Vagina (tissue), 2 donors: Measurements from ENCODE around the gene AKAP13. TPM values are rescaled to one million over a fixed set of nuclear protein-coding genes. Genes with fewer than 3 reads are reported as not detected.

ENCODE experiments used
- DNase-seq, 2 donors: peaks; one replicate each; pipeline ENCODE4 v3.0.0-alpha.2; 2017; ENCODE audit errors: extremely low spot score in 2 of 2
- H3K27ac ChIP-seq: fragments of 200-600 bp; sonication (generic); one replicate; pipeline ENCODE4 v1.5.1; 2019
- H3K27me3 ChIP-seq: fragments of 200-600 bp; sonication (generic); one replicate; pipeline ENCODE4 v1.5.1; 2019
- H3K36me3 ChIP-seq, 2 donors: fragments of 200-600 bp; sonication (generic); one replicate each; pipeline ENCODE4 v1.5.1; 2017 to 2019
- H3K4me1 ChIP-seq: fragments of 200-600 bp; sonication (generic); one replicate; pipeline ENCODE4 v1.5.1; 2019
- H3K4me3 ChIP-seq, 2 donors: fragments of 200-600 bp; sonication (generic); 1 replicate in 1 of 2; 2 replicates in 1 of 2; pipeline ENCODE4 v1.5.1; 2016 to 2019
- H3K9me3 ChIP-seq: fragments of 200-600 bp; sonication (generic); one replicate; pipeline ENCODE4 v1.5.1; 2019
- CTCF ChIP-seq, 3 experiments: fragments of 450-650 bp in 2 of 3; fragments of 200-600 bp in 1 of 3; sonication (generic) in 1 of 3; IDR thresholded peaks; one replicate each; pipeline ENCODE4 v1.5.1; 2017 to 2019; ENCODE audit warnings: antibody characterized with exemption in 3 of 3, mild to moderate bottlenecking in 2 of 3, moderate library complexity in 2 of 3
- POLR2A ChIP-seq, 2 donors: fragments of 450-650 bp; IDR thresholded peaks; one replicate each; pipeline ENCODE4 v1.6.1; 2017; ENCODE audit warnings: antibody characterized with exemption in 2 of 2, mild to moderate bottlenecking in 2 of 2, moderate library complexity in 2 of 2
- POLR2AphosphoS5 ChIP-seq, 2 donors: sonication (generic); formaldehyde crosslinking; IDR thresholded peaks; one replicate each; pipeline ENCODE4 v1.9.0; 2017; ENCODE audit warnings: antibody characterized with exemption in 2 of 2, mild to moderate bottlenecking in 2 of 2, low read depth in 1 of 2; ENCODE audit not compliant: insufficient read depth in 1 of 2
- intact Hi-C: fragments of 100-400 bp; cut with DNase I; formaldehyde crosslinking; loops from one replicate; pipeline ENCODE4 v1.15.1; 2023
- total RNA-seq: library from RNA; depleted of rRNA; stranded (reverse); fragments of >200 nt; gene quantifications from one replicate; pipeline ENCODE4 v1.2.3, GENCODE V29; 2016

AKAP13 gene
- total RNA-seq, 1 donor from 2014 or later, result 177 TPM

GRCh38 chr15:85625856-85626255 is 245.5 kb downstream of the AKAP13 start:
- intact Hi-C loops, result no loop called here
- Histone ChIP-seq H3K27me3 (no peaks in the 10 kb centered on the region), H3K27ac (peak overlapping the region; percentile 18), H3K36me3 (peaks cover 0 to 3% of the 10 kb centered on the region in 2 donors), H3K9me3 (no peaks in the 10 kb centered on the region), H3K4me3 (no peak overlapping the region), H3K4me1 (peaks cover 80% of the 10 kb centered on the region)
- no peak for DNase-seq
- no peak for TF ChIP-seq POLR2AphosphoS5 (IDR thresholded peaks at IDR 0.05; ENCODE audit: insufficient read depth in 1 of 2, low read depth in 1 of 2)
- TF ChIP-seq POLR2A (IDR thresholded peaks at IDR 0.05), result no peak
- TF ChIP-seq CTCF (IDR thresholded peaks at IDR 0.05), result no peak

- H3K4me1 ChIP-seq, result peaks cover 70% of the 10 kb centered on the region
- H3K27ac ChIP-seq, result no peak overlapping the region
- no peak for TF ChIP-seq POLR2A (IDR thresholded peaks at IDR 0.05)
- no peak for TF ChIP-seq POLR2AphosphoS5 (IDR thresholded peaks at IDR 0.05; ENCODE audit: insufficient read depth in 1 of 2, low read depth in 1 of 2)
- TF ChIP-seq CTCF (IDR thresholded peaks at IDR 0.05), result no peak
- H3K4me3 ChIP-seq, result no peak overlapping the region
- H3K36me3 ChIP-seq, result peaks cover 0 to 3% of the 10 kb centered on the region in 2 donors
- no peak for DNase-seq
- intact Hi-C loops, result no loop called here
- H3K27me3 ChIP-seq, result no peaks in the 10 kb centered on the region
- no peaks in the 10 kb centered on the region for H3K9me3 ChIP-seq
These were observed 247.0 kb downstream of the AKAP13 start for GRCh38 chr15:85627213-85627935.

- Histone ChIP-seq H3K27me3 (no peaks in the 10 kb centered on the region), H3K27ac (peak overlapping the region; percentile 2), H3K36me3 (peaks cover 0 to 3% of the 10 kb centered on the region in 2 donors), H3K4me3 (no peak overlapping the region), H3K4me1 (peaks cover 43% of the 10 kb centered on the region), H3K9me3 (no peaks in the 10 kb centered on the region)
- intact Hi-C loops, result no loop called here
- no peak for TF ChIP-seq CTCF (IDR thresholded peaks at IDR 0.05)
- TF ChIP-seq POLR2AphosphoS5 (IDR thresholded peaks at IDR 0.05; ENCODE audit: insufficient read depth in 1 of 2, low read depth in 1 of 2), result no peak
- no peak for DNase-seq
These were observed 249.9 kb downstream of the AKAP13 start for GRCh38 chr15:85630311-85630710.

GRCh38 chr15:85631018-85631417 is 250.6 kb downstream of the AKAP13 start:
- Histone ChIP-seq H3K4me3 (no peak overlapping the region), H3K36me3 (peaks cover 0 to under 1% of the 10 kb centered on the region in 2 donors), H3K27me3 (no peaks in the 10 kb centered on the region), H3K4me1 (peaks cover 37% of the 10 kb centered on the region), H3K9me3 (no peaks in the 10 kb centered on the region), H3K27ac (peak overlapping the region; percentile 2)
- TF ChIP-seq CTCF (IDR thresholded peaks at IDR 0.05), result no peak
- TF ChIP-seq POLR2A (IDR thresholded peaks at IDR 0.05), result no peak
- TF ChIP-seq POLR2AphosphoS5 (IDR thresholded peaks at IDR 0.05; ENCODE audit: insufficient read depth in 1 of 2, low read depth in 1 of 2), result no peak
- intact Hi-C loops, result no loop called here
- no peak for DNase-seq

GRCh38 chr15:85632014-85632413 is 251.6 kb downstream of the AKAP13 start:
- H3K4me3 ChIP-seq, result no peak overlapping the region
- peaks cover 33% of the 10 kb centered on the region for H3K4me1 ChIP-seq
- no peaks in the 10 kb centered on the region for H3K36me3 ChIP-seq
- intact Hi-C loops, result no loop called here
- TF ChIP-seq CTCF (IDR thresholded peaks at IDR 0.05) (no peak), POLR2AphosphoS5 (IDR thresholded peaks at IDR 0.05; ENCODE audit: insufficient read depth in 1 of 2, low read depth in 1 of 2) (no peak), POLR2A (IDR thresholded peaks at IDR 0.05) (no peak)
- DNase-seq, result no peak
- H3K27me3 ChIP-seq, result no peaks in the 10 kb centered on the region
- H3K9me3 ChIP-seq, result no peaks in the 10 kb centered on the region
- no peak overlapping the region for H3K27ac ChIP-seq
